Stimulated activated CD4-positive, alpha-beta T cell treated with anti-CD3 and anti-CD28 coated beads, Interleukin-1b, Interleukin-23, amount 100 ng/mL, for 24 hours (primary cell): ENCODE results near the gene FBXO45.
"Not testable (repeated sequence)": the region's sequence is repeated elsewhere in the genome, so short reads cannot be mapped to it uniquely, and the experiment has no call there.

ENCODE experiments used
- DNase-seq, 4 experiments: peaks; one replicate each; pipeline ENCODE4 v3.0.0-alpha.2; 2020; ENCODE audit warnings: low read depth in 4 of 4, low spot score in 1 of 4

The FBXO45 gene

GRCh38 chr3:196555295-196555694 lies 13.2 kb upstream of the FBXO45 start:
- no peak for DNase-seq

- DNase-seq = no peak
These were observed 11.2 kb upstream of the FBXO45 start for GRCh38 chr3:196557236-196557635.

GRCh38 chr3:196558476-196558875 lies 10.0 kb upstream of the FBXO45 start:
- no peak for DNase-seq

- no peak for DNase-seq
These were observed 8.6 kb upstream of the FBXO45 start for GRCh38 chr3:196559826-196560225.

GRCh38 chr3:196563721-196564225 lies 4.7 kb upstream of the FBXO45 start:
- DNase-seq = no peak

GRCh38 chr3:196569003-196569516 lies 600 bp downstream of the FBXO45 start:
- peak; percentile 4 to 34 (median 15) for DNase-seq

GRCh38 chr3:196570332-196570731 lies 1.9 kb downstream of the FBXO45 start:
- DNase-seq = not testable (repeated sequence)

GRCh38 chr3:196572389-196572788 lies 3.9 kb downstream of the FBXO45 start:
- no peak for DNase-seq

GRCh38 chr3:196585044-196585757 lies 16.7 kb downstream of the FBXO45 start:
- DNase-seq = no peak

- no peak for DNase-seq
These were observed 21.8 kb downstream of the FBXO45 start for GRCh38 chr3:196590279-196590678.

GRCh38 chr3:196596355-196596754 lies 27.9 kb downstream of the FBXO45 start:
- no peak for DNase-seq

- peak in 1 of 4 experiments; percentile 7 for DNase-seq
These were observed 29.7 kb downstream of the FBXO45 start for GRCh38 chr3:196597971-196598733.

GRCh38 chr3:196599734-196600128 lies 31.3 kb downstream of the FBXO45 start:
- no peak for DNase-seq

- DNase-seq = no peak
These were observed 31.9 kb downstream of the FBXO45 start for GRCh38 chr3:196600359-196600758.

GRCh38 chr3:196602673-196603072 lies 34.2 kb downstream of the FBXO45 start:
- no peak for DNase-seq

GRCh38 chr3:196603683-196604082 lies 35.2 kb downstream of the FBXO45 start:
- DNase-seq = no peak

GRCh38 chr3:196604548-196604947 lies 36.1 kb downstream of the FBXO45 start:
- DNase-seq = peak in 2 of 4 experiments; percentile 33

- no peak for DNase-seq
These were observed 40.2 kb downstream of the FBXO45 start for GRCh38 chr3:196608693-196609092.

GRCh38 chr3:196609343-196609775 lies 40.9 kb downstream of the FBXO45 start:
- DNase-seq = peak; percentile 93 to 98 (median 94)

- DNase-seq = no peak
These were observed 41.5 kb downstream of the FBXO45 start for GRCh38 chr3:196609805-196610515.

- no peak for DNase-seq
These were observed 43.5 kb downstream of the FBXO45 start for GRCh38 chr3:196611761-196612483.
